HG02852 (cell line): ENCODE measurements around the gene IPO9.
"Not testable (repeated sequence)": the region's sequence is repeated elsewhere in the genome, so short reads cannot be mapped to it uniquely, and the experiment has no call there.

ENCODE experiments used
- ATAC-seq: cut with Tn5 transposase; IDR thresholded peaks from one replicate; pipeline ENCODE4 v1.9.1; 2021; ENCODE audit warnings: mild to moderate bottlenecking, moderate library complexity; ENCODE audit not compliant: unreplicated experiment

The IPO9 gene

DNA sequence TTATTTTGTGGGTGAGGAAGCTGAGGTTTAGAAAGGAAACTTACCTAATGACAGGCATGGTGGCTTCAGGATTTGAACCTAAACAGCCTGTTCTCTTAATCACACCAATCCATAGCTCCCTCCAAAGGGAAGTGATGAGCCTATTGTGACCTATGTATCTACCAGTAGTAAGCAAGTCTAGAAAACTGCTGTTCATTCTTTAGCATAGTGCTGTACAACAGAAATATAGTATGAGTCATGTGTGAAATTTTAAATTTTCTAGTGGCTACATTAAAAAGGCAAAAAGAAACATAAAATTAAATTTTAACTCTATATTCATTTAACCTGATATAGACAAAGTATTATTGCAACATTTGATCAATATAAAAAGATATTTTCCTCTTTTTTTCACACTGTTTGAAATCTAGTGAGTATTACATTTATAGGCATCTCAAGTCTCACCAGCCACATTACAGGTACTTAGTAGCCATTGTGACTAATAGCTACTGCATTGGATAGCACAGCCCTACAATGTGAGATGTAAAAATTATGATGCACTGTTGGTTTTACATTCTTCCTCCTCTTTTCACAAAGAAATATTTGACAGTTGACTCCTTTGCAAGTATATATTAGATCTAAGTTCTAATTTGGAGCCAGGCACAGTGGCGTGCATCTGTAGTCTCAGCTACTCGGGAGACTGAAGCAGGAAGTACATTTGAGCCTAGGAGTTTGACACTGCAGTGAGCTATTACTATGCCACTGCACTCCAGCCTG is 16.6 kb downstream of the IPO9 start:
- no peak for ATAC-seq

DNA sequence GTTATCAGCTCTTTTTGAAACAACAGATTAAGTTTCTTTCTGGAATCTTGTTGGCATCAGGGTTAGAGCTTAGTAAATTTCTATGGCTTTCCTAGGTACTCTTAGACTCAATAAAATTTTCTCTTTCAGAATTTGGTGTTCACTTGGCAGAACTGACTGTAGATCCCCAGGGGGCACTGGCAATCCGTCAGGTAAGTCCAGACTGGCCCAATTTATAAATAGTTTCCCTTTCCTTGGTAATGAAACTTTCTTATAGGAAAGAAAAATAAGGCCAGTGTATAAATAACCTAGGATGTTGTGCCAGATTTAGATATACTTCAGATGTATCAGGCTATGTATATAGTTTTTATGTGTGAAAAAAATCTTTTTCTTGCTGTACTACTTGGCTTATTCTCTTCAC is 18.2 kb downstream of the IPO9 start:
- no peak for ATAC-seq

DNA sequence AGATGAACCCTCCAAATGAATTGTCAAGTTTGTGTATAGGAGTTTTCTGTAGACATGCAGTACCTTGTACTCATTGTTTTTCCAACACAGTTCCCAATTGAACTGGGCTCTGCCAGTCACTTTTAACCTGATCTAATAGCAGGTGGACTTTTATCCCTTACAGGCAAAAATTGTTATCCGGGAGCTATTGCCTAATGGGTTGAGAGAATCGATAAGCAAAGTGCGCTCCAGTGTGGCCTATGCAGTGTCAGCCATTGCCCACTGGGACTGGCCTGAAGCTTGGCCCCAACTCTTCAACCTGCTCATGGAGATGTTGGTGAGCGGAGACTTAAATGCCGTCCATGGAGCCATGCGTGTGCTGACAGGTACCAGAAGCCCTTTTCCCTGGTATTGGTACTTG is 19.3 kb downstream of the IPO9 start:
- no peak for ATAC-seq

DNA sequence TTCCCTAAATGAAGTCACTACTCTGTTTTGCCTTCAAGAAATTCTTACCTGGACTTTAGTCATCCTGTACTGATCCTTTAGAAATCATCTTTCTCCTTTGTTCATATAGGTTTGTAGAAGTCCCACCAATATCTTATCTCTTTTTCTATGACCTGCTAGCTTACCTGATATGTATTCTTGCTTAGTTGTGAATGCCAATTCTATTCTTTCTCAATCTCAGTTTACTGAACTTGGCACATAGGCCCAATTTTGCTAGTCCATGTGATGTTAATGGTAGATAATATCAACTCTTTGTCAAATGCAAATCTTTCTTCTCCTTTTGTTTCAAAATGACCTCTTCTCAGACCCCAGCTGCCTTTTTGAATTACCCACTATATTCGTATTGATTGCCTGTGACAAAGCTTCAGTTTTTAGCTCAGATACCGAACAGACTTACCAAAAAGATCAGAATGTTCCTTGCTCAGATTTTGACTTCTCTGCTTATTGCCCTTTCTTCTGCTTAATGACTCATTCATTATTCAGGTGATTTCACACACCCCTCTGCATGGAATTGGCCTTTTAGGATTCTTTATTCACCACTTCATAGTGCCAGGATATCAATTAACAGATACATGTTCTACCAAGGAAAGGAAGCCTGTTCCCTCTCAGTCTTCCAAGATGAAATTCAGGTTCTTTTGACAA is 20.6 kb downstream of the IPO9 start:
- no peak for ATAC-seq

DNA sequence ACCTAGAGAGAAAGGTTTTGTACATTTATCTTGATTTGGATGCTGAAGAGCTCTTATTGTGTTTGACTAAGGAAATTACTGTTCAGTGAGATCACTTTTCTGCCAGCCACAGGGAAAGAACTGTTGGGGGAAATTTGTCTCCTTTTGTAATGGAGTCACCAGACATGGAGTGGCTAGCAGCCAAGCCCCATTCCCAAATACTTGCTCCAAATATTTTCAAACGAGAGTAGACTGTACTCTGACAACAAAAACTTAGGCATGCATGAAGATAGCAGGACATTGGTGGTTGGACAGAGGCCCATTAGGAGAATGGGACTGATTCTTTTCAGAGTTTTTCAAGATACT is 21.1 kb downstream of the IPO9 start:
- ATAC-seq: no peak

DNA sequence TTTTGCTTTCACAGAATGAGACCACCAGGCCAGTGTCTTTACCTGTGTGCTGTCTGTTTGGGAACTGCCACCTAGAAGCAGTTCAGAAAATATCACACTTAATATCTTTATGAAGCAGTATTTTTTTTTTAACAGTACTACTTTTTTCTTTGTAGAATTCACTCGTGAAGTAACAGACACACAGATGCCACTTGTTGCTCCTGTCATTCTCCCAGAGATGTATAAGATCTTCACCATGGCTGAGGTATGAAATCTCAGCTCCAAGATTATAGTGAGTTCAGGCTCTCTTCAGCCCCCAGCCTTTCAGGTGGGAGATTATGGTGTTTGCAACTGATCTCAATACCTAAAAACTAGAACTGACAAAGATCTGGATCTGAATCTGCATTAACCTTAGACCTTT is 23.0 kb downstream of the IPO9 start:
- ATAC-seq: no peak

DNA sequence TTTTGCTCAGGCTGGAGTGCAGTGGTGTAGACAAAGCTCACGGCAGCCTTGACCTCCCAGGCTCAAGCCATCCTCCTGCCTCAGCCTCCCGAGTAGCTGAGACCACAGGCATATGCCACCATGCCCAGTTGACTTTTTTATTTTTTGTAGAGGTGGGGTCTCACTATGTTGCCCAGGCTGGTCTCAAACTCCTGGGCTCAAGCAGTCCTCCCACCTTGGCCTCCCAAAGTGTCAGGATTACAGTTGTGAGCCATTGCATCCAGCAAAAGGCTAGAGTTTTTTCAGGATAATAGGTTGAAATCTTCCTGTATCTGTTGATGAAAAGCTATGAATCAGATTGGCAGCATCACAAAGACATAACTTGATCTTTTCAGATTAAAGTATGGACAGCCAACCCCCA is 27.8 kb downstream of the IPO9 start:
- not testable (repeated sequence) for ATAC-seq

DNA sequence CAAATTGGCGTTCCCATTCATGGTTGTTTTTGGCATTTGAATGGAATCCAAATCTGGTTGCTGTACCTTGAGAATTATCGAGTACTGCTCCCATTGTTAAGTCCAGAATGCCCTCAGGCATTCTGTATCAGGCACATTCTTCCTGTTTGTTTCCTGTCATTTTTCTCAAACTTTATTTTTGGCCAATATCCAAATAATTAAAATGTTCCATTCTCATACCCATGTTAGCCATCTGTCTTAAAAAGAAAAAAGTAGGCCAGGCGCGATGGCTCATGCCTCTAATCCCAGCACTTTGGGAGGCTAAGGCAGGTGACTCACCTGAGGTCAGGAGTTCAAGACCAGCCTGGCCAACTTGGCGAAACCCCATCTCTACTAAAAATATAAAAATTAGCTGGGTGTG is 30.5 kb downstream of the IPO9 start:
- no peak for ATAC-seq

DNA sequence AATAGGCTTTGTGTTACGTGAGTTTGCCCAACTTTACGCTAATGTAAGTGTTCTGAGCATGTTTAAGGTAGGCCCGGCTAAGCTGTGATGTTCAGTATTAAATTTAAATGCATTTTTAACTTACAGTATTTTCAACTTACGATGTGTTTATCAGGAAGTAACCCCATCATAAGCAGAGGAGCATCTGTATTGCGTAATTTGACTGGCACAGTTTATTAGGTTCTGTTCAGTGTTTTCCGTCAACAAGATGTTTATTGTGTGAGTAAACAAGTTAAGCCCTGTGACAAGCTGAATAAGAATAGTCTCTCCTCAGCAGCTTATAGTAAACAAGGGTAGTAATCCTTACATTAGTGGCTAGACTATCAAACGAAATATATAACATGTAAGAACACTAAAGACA is 32.5 kb downstream of the IPO9 start:
- ATAC-seq: no peak

DNA sequence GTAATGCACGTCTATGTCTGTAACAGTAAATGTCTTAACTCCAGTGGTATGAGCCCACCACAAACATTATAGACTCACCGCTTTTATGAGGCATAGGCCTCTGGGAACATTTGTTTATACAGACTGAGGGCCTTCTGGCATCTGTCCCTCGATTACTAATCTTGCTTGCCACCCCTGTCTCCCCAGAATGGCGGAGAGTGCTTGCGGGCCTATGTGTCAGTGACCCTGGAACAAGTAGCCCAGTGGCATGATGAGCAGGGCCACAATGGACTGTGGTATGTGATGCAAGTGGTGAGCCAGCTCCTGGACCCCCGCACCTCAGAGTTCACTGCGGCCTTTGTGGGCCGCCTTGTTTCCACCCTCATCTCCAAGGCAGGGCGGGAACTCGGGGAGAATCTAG is 41.4 kb downstream of the IPO9 start:
- ATAC-seq: no peak

DNA sequence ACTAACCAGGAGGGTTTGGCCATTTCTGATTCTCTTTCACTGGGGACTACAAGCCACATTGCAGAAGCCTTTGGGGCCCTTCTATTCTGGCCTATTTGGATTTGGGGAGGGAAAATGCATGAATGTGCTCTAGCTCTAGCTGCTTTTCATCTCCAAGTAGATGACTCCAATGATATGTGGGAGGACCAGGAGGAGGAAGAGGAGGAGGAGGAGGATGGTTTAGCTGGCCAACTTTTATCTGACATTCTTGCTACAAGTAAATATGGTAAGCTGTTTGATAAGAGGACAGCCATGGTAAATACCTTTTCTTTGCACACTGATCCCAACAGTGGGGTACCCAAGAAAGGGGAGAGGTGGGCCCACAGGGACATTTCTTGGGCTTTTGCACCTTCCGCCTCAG is 45.7 kb downstream of the IPO9 start:
- ATAC-seq: no peak

DNA sequence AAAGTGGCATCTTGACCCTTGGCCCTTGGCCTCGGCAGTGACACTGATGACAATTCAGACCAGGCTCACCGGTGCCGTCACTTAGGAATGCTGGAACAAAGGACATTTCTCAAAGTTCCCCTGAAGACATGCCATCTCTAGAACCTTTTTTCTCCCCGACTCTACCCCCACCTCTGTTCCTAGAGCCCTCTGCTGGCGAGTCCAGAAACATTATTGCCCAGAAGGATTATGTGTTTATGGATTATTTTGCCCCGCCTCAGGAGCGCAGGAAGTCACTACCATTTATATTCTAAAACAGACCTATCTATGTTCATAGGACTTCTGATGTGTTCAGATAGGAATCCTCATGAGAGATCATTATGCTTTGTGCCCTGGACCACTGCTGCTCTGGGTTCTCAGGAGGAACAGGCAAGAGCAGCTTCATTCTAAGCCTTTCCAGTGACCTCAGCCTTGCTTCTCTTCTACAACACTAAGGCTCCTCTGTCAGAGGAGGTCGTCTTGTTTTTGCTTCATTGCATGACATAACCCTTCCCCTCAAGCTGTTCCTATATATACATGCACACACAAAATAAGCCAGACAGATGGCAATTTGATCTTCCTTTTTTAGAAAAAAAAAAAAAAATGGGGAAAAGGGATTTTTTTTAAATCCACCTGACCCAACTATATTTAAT is 47.3 kb downstream of the IPO9 start:
- ATAC-seq: no peak

DNA sequence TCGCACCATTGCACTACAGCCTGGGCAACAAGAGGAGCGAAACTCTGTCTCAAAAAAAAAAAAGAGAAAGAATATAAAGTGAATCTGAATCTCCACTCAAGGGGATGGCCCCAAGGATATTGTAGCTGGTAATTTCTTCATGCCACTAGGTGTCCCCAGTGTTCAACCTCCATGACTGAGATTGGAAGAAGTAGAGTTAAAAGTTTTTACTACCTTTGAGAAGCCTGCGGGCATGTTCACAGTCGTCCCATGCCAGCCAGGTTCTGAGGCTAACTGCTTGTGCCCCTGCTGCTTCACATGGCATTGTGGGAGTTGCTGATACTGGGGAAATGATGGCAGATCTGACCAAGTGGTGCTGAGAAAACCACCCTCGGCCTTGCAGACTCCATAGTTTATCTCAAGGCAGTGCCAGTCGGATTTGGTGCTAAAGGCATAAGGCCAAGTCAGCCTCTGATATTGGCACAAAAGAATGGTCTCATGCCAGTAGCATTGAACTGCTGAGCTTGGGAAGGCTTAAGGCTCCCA is 49.0 kb downstream of the IPO9 start:
- ATAC-seq: no peak

DNA sequence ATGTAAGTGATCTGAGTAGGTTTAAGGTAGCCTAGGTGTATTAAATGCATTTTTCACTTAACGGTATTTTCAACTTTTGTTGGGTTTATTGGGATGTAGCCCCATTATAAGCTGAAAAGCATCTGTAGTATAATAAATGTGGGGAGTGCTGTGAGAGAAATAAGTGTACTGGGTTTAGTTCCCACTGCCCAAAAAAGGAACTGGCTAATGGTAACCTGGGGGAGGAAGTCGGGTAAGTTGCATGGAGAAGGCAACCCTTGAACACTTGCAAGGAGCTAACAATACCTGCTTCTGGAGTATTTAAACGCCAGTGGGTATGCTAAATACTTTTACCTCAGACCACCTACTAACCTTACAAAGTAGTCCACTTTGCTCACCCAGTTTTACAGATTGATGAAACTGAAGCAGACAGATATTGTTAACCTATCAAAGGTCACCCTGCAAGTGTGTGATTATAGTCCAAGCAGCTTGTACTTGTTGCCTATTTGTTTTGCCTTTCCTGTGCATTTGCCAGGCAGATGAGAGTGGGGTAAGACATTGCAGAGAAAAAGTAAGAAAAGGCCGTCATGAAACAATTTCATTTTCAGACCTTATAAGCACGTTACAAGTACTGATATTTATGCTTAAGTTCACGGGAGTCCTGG is 52.1 kb downstream of the IPO9 start:
- ATAC-seq: no peak

DNA sequence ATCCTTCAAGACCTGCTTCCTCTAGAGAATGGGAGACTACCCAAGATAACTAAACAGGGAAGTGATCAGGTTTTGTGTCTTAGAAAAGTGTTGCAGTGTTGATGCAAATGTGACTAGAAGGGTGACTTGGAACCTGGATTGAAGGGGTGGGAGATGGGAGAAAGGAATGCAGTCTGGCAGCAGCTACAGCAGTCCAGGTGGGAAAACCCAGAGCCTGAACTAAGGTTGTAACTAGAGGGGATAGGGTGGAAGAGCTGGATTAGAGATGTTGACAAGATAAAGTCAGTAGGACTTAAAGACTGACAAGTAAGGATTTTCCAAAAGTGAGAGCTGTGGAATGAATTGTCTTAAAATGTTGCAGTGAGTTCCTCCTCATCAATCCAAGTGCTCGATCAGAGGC is 52.7 kb downstream of the IPO9 start:
- no peak for ATAC-seq

DNA sequence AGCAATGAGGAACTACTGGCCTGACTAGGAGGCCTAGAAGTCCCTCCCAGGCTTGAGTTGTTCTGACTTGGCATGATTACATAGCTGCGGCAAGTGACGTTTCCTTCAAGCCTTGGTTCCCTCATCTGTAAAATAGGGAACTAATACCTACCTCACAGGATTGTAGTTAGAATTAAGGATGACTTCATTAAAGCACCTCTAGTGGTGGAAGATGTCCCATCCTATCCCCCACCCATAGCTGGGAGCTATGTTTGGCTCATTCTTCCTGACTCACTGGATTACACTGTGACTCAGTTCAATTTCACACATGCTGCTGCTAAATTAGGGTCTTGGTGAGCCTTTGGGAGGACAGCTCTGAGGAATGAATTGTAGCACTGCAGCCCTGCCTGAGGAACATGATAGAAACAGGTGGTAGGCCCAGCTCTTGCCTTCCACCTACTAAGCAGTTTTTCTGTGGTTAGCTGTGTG is 53.7 kb downstream of the IPO9 start:
- no peak for ATAC-seq

DNA sequence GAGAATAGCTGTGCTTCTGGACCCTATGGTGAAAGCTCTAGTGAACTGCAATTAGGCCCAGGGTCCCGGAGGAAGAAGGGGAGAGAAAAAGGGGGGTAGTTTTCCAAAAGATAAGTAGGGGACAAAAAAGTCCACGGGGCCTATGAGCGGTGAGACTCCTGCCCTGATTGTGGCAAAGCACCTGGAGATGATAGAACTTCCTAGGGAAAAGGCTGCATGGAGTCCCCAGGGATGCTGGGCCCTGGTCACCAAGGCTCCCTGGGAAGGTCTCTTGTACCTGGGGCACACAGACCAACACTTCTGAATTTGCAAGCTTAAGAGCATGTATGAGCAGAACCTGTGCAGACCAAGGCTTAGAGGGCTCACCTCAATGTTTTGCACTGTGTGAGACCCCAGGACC is 54.3 kb downstream of the IPO9 start:
- ATAC-seq: no peak

DNA sequence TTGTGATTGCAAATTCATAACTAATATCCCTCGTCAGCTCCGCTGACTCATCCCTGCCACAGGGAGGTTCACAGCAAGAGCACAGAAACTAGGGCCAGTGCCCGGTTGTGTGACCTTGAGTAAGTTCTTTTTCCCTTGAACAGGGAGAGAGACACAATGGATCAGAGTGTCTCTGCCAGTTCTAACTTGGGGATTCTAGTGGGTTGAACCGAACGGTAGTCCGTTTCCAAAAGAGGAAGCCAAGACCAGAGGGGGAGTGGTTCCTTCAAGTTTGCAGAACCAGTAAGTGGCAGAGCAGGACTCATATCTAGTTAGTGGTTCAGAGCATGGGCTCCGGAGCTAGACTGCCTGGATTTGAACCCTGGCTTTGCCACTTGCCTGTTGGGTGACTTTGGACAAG is 54.8 kb downstream of the IPO9 start:
- no peak for ATAC-seq

DNA sequence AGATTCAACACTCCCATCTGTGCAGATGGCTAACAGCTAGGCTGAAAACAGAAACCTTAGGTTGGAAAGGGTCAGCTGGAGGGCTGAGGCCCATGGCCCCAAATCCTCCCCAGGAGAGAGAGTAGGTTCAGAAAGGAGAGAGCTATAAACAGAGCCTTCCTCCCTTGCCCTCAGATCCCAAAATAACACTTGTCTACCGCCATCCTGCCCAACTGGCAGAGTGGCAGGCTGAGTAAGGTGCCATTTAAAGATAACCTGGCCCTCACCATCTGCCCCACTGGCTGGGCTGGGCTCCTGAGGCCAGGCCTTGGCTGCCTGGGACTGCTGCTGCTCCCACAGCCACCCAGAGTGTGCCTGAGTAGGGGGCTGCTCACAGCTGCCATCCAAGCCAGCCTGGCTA is 55.5 kb downstream of the IPO9 start:
- no peak for ATAC-seq

DNA sequence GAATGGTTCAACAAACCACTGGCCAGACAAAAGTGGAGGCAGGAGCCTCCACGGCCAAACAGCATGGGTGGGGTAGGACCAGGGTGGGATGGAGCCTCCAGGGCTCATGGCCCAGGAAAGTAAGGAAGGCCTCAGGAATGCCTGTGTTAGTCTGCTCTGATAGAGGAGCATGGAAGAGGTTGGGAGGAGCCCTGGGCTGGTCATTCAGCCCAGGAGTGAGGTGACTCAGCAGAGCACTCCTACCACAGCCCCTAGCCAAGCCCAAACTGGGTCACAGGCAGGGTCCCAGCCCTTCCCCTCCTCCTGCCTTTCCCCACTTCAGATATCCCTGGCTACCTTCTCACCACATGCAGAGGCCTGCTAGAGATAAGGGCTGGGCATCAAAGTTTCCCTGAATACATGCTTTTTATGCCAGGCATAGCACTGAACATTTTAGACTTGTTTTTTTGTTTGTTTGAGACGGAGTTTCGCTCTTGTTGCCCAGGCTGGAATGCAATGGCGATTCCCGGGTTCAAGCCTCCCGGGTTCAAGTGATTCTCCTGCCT is 56.6 kb downstream of the IPO9 start:
- ATAC-seq: no peak
